GM12801 (cell line): ENCODE results near the gene CDK14.

Source experiments
- CTCF ChIP-seq: IDR thresholded peaks from one replicate; pipeline ENCODE4 v1.5.1; 2011; ENCODE audit warnings: control low read depth; ENCODE audit not compliant: insufficient read length; ENCODE audit errors: extremely low read depth

The CDK14 gene

GRCh38 chr7:90595801-90596670 is at the start of gene CDK14:
Gene CDK14 (plus strand): TSS chr7:90596321. CDS start chr7:90596628, 307 bp downstream.
- no peak for TF ChIP-seq CTCF

GRCh38 chr7:90551036-90551435 is 45.1 kb upstream of the CDK14 start:
- TF ChIP-seq CTCF: no peak

- TF ChIP-seq CTCF: no peak
These were observed 43.6 kb upstream of the CDK14 start for GRCh38 chr7:90552521-90552920.

- TF ChIP-seq CTCF: no peak
These were observed 35.4 kb upstream of the CDK14 start for GRCh38 chr7:90560730-90561129.

GRCh38 chr7:90563286-90563685 is 32.8 kb upstream of the CDK14 start:
- no peak for TF ChIP-seq CTCF

- no peak for TF ChIP-seq CTCF
These were observed 31.7 kb upstream of the CDK14 start for GRCh38 chr7:90564455-90564854.

- TF ChIP-seq CTCF: no peak
These were observed 27.9 kb upstream of the CDK14 start for GRCh38 chr7:90568213-90568612.
